IMR-90 (cell line): ENCODE results near the gene KLHL29. TPM values are rescaled to one million over a fixed set of nuclear protein-coding genes. Genes with fewer than 3 reads are reported as not detected.

ENCODE experiments used
- ATAC-seq: fragments of 200-7000 bp; cut with Tn5 transposase; 2 replicates; pipeline ENCODE4 v1.9.1; 2020; ENCODE audit warnings: low read depth, mild to moderate bottlenecking, moderate library complexity
- BruUV-seq: library from RNA; stranded (reverse); fragments of 400-500 nt; replicated peaks from 2 replicates; lab custom pipeline; 2021; lab: Mats Ljungman, UMichigan
- CTCF ChIA-PET: fragments of 300-600 bp; formaldehyde crosslinking; extraction: SDS; loops from one replicate; lab custom pipeline; 2021; ENCODE audit warnings: antibody characterized with exemption; lab: Yijun Ruan, JAX
- POLR2A ChIA-PET: fragments of 300-600 bp; sonication (Branson Sonifier 250); formaldehyde crosslinking; loops from one replicate; lab custom pipeline; 2022; ENCODE audit warnings: antibody characterized with exemption; ENCODE audit not compliant: unreplicated experiment; lab: Charles Lee
- DNase-seq: peaks from one replicate; pipeline ENCODE4 v3.0.0; 2013
- H2AFZ ChIP-seq: replicated peaks from 2 replicates; pipeline ENCODE3; 2013; ENCODE audit warnings: low read length, mild to moderate bottlenecking; ENCODE audit not compliant: poor library complexity
- H2AK5ac ChIP-seq: 2 replicates; pipeline ENCODE4 v1.6.1; 2013; ENCODE audit warnings: low read depth, low read length, inconsistent platforms
- H2AK9ac ChIP-seq: replicated peaks from 2 replicates; pipeline ENCODE3; 2013; ENCODE audit warnings: mild to moderate bottlenecking, low read depth, low read length, moderate library complexity; ENCODE audit not compliant: poor library complexity
- H2BK120ac ChIP-seq: 2 replicates; pipeline ENCODE4 v1.6.1; 2013; ENCODE audit warnings: low read depth, low read length, inconsistent platforms
- H2BK15ac ChIP-seq: 3 replicates; pipeline ENCODE4 v1.6.1; 2013; ENCODE audit warnings: low read depth, low read length, inconsistent platforms
- H2BK20ac ChIP-seq: 2 replicates; pipeline ENCODE4 v1.6.1; 2013; ENCODE audit warnings: low read depth, mild to moderate bottlenecking, inconsistent platforms, low read length, moderate library complexity
- H2BK5ac ChIP-seq: 2 replicates; pipeline ENCODE4 v1.6.1; 2013; ENCODE audit warnings: mild to moderate bottlenecking, low read depth, low read length, inconsistent platforms; ENCODE audit not compliant: poor library complexity, severe bottlenecking
- H3K14ac ChIP-seq: replicated peaks from 2 replicates; pipeline ENCODE4 v1.6.1; 2013; ENCODE audit warnings: low read depth, low read length, inconsistent platforms
- H3K18ac ChIP-seq: 2 replicates; pipeline ENCODE4 v1.6.1; 2013; ENCODE audit warnings: low read depth, low read length, control low read depth
- H3K23ac ChIP-seq: 2 replicates; pipeline ENCODE4 v1.6.1; 2013; ENCODE audit warnings: low read depth, low read length, inconsistent platforms
- H3K27ac ChIP-seq: 2 replicates; pipeline ENCODE4 v1.5.1; 2013; ENCODE audit warnings: mild to moderate bottlenecking, control low read depth, low read length; ENCODE audit not compliant: insufficient read depth
- H3K27me3 ChIP-seq: 2 replicates; pipeline ENCODE4 v1.6.1; 2013; ENCODE audit warnings: low read length; ENCODE audit not compliant: control insufficient read depth, insufficient read depth
- H3K36me3 ChIP-seq: 2 replicates; pipeline ENCODE4 v1.6.1; 2013; ENCODE audit warnings: low read length, mixed read lengths; ENCODE audit not compliant: control insufficient read depth, insufficient read depth
- H3K4ac ChIP-seq: 2 replicates; pipeline ENCODE4 v1.6.1; 2013; ENCODE audit warnings: low read depth, low read length, inconsistent platforms
- H3K4me1 ChIP-seq: 2 replicates; pipeline ENCODE4 v1.6.1; 2013; ENCODE audit warnings: low read length, mixed read lengths; ENCODE audit not compliant: control insufficient read depth, insufficient read depth
- H3K4me2 ChIP-seq: 2 replicates; pipeline ENCODE4 v1.6.1; 2013; ENCODE audit warnings: low read depth, mild to moderate bottlenecking, control low read depth, low read length, moderate library complexity
- H3K4me3 ChIP-seq: 2 replicates; pipeline ENCODE4 v1.5.1; 2013; ENCODE audit warnings: low read depth, mild to moderate bottlenecking, control low read depth, low read length, moderate library complexity; ENCODE audit not compliant: insufficient read depth
- H3K56ac ChIP-seq: 2 replicates; pipeline ENCODE4 v1.6.1; 2013; ENCODE audit warnings: low read length, inconsistent platforms; ENCODE audit not compliant: insufficient read depth; ENCODE audit errors: extremely low read depth
- H3K79me1 ChIP-seq, 2 experiments: 2 replicates each; pipeline ENCODE4 v1.6.1; 2013; ENCODE audit warnings: low read length in 2 of 2, inconsistent platforms in 1 of 2, low read depth in 1 of 2
- H3K9ac ChIP-seq: 2 replicates; pipeline ENCODE4 v1.6.1; 2013; ENCODE audit warnings: low read depth, low read length, control low read depth
- H3K9me1 ChIP-seq: 2 replicates; pipeline ENCODE4 v1.6.1; 2013; ENCODE audit warnings: low read length, inconsistent platforms; ENCODE audit not compliant: insufficient read depth
- H3K9me3 ChIP-seq: 2 replicates; pipeline ENCODE4 v1.6.1; 2013; ENCODE audit warnings: low read length; ENCODE audit not compliant: control insufficient read depth, insufficient read depth
- H4K20me1 ChIP-seq: 2 replicates; pipeline ENCODE4 v1.6.1; 2013; ENCODE audit warnings: low read length, inconsistent platforms; ENCODE audit not compliant: insufficient read depth
- H4K5ac ChIP-seq: 2 replicates; pipeline ENCODE4 v1.6.1; 2013; ENCODE audit warnings: mild to moderate bottlenecking, low read depth, low read length, control low read depth
- H4K8ac ChIP-seq, 2 experiments: 2 replicates each; pipeline ENCODE4 v1.6.1; 2013; ENCODE audit warnings: low read depth in 2 of 2, low read length in 2 of 2, control low read depth in 1 of 2, inconsistent platforms in 1 of 2
- H4K91ac ChIP-seq: 2 replicates; pipeline ENCODE4 v1.6.1; 2013; ENCODE audit warnings: low read depth, low read length, inconsistent platforms; ENCODE audit not compliant: insufficient read depth
- CTCF ChIP-seq: conservative IDR thresholded peaks from 2 replicates; pipeline ENCODE4 v1.5.1; 2012; ENCODE audit warnings: mild to moderate bottlenecking, low read depth, low read length, improper control_type of control experiment
- FOS ChIP-seq: fragments of 150-350 bp; IDR thresholded peaks from 2 replicates; pipeline ENCODE4 v1.6.1; 2016; ENCODE audit warnings: low read depth, low read length
- MAZ ChIP-seq: IDR thresholded peaks from 2 replicates; pipeline ENCODE4 v1.6.1; 2012; ENCODE audit warnings: low read depth, mild to moderate bottlenecking, low read length, improper control_type of control experiment, moderate library complexity, borderline replicate concordance
- RAD21 ChIP-seq: IDR thresholded peaks from 2 replicates; pipeline ENCODE4 v1.6.1; 2012; ENCODE audit warnings: low read length, improper control_type of control experiment
- USF2 ChIP-seq: fragments of 150-350 bp; IDR thresholded peaks from 2 replicates; pipeline ENCODE4 v1.6.1; 2017; ENCODE audit warnings: mild to moderate bottlenecking, antibody characterized with exemption, low read length, low read depth
- WGBS, 2 experiments: methylation state at CpG; one replicate each; pipeline versions ENCODE4 v1.1.5 to v1.1.7; 2013; ENCODE audit warnings: missing lambda C conversion rate in 2 of 2; ENCODE audit not compliant: insufficient read length in 1 of 2; ENCODE audit errors: extremely low coverage in 2 of 2; 5-methylcytosine and 5-hydroxymethylcytosine counted together
- dilution Hi-C: fragments of 300-500 bp; cut with HindIII; formaldehyde crosslinking; loops from one replicate; pipeline ENCODE4 v1.14.3; 2018; ENCODE audit warnings: low sequenced_read_pairs; ENCODE audit not compliant: unreplicated experiment
- in situ Hi-C: fragments of 300-500 bp; cut with MboI; formaldehyde crosslinking; loops from 3 replicates; pipeline ENCODE4 v1.14.3; 2019; ENCODE audit warnings: low sequenced_read_pairs, inconsistent platforms, mixed read lengths
- intact Hi-C: fragments of 100-400 bp; cut with micrococcal nuclease; formaldehyde crosslinking; loops from 2 replicates; pipeline ENCODE4 v1.10.0; 2022
- polyA plus RNA-seq, 3 experiments: library from polyadenylated mRNA; depleted of rRNA; stranded (reverse); fragments of >200 nt; gene quantifications; 2 replicates each; pipeline ENCODE4 v1.2.3, GENCODE V29; 2012; ENCODE audit warnings: low replicate concordance in 1 of 3
- total RNA-seq: library from RNA; depleted of rRNA; stranded (reverse); fragments of >200 nt; gene quantifications from 2 replicates; pipeline ENCODE4 v1.2.3, GENCODE V29; 2012

Gene KLHL29
- total and polyA plus RNA-seq, 2 of the 4 experiments (the other 2 are of a cell fraction) = 2.0 to 8.0 TPM

- ATAC-seq = no peak
- 92% methylated on average over 4 of the region's 9 CpGs; no CpG with 5 or more reads in 1 of the 2 experiments for WGBS, 2 experiments
- no TSS peak for BruUV-seq
Observed at GRCh38 chr2:23505218-23505983, 120.4 kb downstream of the KLHL29 start.

More at GRCh38 chr2:23505218-23505983, 120.4 kb downstream of the KLHL29 start:
- no peak overlapping the region for H3K4me3 ChIP-seq
- H3K4me1 ChIP-seq = no peaks in the 10 kb centered on the region; the same call in 1 of the 2 replicates
- H3K18ac ChIP-seq = no peak overlapping the region
- H3K14ac ChIP-seq = 0 out of 2 replicates have a peak overlapping the region, but pooled peaks have one; percentile 10
- dilution Hi-C loops = no loop called here
- H2BK15ac ChIP-seq = no peak overlapping the region
- peaks cover 3% of the 10 kb centered on the region; the same call in 1 of the 2 replicates for H4K20me1 ChIP-seq
- H2BK5ac ChIP-seq = no peak overlapping the region
- no peak overlapping the region for H3K23ac ChIP-seq
- CTCF ChIA-PET = interaction anchor here (0.6 kb wide), 1 partner anchor 196 kb away, joined by 3 read pairs; no protein-coding TSS in a partner anchor
- in situ Hi-C loops = no loop called here
- H4K91ac ChIP-seq = no peak overlapping the region
- TF ChIP-seq MAZ (no peak), FOS (no peak), CTCF (no peak), RAD21 (0 out of 2 replicates have a peak, but pooled peaks have one; percentile 3), USF2 (no peak)
- H4K5ac ChIP-seq = no peak overlapping the region
- DNase-seq = no peak
- no peak overlapping the region for H4K8ac ChIP-seq
- H3K9me3 ChIP-seq = no peaks in the 10 kb centered on the region
- no peak overlapping the region for H3K4ac ChIP-seq
- H2AK9ac ChIP-seq = no peak overlapping the region
- no peak overlapping the region for H3K4me2 ChIP-seq
- no peak overlapping the region for H3K9ac ChIP-seq
- H3K36me3 ChIP-seq = no peaks in the 10 kb centered on the region
- H3K79me1 ChIP-seq = no peaks in the 10 kb centered on the region; a peak in 1 of 4 replicates
- H3K9me1 ChIP-seq = peaks cover 3% of the 10 kb centered on the region; the same call in 1 of the 2 replicates
- H3K27ac ChIP-seq = no peak overlapping the region
- no peak overlapping the region for H2BK20ac ChIP-seq
- no peak overlapping the region for H2BK120ac ChIP-seq
- no peak overlapping the region for H2AFZ ChIP-seq
- no peak overlapping the region for H3K56ac ChIP-seq
- POLR2A ChIA-PET = no interaction called here
- intact Hi-C loops = no loop called here
- H3K27me3 ChIP-seq = no peaks in the 10 kb centered on the region
- no peak overlapping the region for H2AK5ac ChIP-seq
